Measurements from ENCODE around the gene TMIE.

Gene TMIE

DNA sequence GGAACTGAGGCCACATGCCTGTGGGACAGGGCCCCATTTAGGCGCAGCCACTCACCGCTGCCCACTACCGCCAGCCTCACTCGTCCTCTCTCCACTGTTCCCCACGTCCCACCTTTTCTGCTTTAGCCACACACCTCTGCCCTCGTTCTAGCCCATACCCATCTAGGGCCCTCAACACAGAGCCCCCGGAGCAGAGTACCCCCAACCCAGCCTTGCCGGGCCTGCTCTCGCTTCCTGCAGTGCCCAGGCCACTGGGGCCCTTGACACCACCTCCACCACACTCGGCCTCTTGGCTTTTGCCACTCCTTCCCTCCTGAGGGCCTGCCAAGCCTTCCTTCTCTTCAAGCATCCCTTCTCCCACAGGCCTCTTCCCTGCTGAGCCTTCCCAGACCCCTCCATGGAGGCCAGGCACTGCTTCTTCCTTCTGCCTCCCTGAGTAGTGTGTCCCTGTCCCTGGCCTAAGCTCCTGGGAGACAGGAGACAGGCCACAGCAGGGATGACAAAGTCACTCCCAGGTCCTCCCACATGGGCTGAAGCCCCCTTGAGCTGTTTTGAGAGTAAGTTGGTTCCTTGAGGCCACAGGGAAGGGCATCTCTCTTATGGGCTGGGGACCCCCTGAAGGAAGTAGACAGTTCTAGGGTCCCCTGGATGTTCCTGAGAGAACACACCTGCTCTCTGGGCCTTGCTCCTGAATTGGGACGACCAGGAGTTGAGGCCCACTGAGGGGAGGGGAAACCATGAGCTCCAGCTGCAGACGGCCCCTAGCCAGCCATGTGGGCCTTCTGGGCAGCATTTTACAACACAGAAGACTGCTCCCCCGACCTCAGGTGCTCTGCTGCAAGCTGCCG, 12.1 kb downstream of the TMIE start:
- TF ChIP-seq, protein P1, sequence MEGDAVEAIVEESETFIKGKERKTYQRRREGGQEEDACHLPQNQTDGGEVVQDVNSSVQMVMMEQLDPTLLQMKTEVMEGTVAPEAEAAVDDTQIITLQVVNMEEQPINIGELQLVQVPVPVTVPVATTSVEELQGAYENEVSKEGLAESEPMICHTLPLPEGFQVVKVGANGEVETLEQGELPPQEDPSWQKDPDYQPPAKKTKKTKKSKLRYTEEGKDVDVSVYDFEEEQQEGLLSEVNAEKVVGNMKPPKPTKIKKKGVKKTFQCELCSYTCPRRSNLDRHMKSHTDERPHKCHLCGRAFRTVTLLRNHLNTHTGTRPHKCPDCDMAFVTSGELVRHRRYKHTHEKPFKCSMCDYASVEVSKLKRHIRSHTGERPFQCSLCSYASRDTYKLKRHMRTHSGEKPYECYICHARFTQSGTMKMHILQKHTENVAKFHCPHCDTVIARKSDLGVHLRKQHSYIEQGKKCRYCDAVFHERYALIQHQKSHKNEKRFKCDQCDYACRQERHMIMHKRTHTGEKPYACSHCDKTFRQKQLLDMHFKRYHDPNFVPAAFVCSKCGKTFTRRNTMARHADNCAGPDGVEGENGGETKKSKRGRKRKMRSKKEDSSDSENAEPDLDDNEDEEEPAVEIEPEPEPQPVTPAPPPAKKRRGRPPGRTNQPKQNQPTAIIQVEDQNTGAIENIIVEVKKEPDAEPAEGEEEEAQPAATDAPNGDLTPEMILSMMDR (conservative IDR thresholded peaks at IDR 0.05; ENCODE audit: low read depth, low read length) = no peak
- DNase-seq (ENCODE audit: low read depth) = no peak
- no peak overlapping the region for H3K4me3 ChIP-seq (ENCODE audit: low read length)

DNA sequence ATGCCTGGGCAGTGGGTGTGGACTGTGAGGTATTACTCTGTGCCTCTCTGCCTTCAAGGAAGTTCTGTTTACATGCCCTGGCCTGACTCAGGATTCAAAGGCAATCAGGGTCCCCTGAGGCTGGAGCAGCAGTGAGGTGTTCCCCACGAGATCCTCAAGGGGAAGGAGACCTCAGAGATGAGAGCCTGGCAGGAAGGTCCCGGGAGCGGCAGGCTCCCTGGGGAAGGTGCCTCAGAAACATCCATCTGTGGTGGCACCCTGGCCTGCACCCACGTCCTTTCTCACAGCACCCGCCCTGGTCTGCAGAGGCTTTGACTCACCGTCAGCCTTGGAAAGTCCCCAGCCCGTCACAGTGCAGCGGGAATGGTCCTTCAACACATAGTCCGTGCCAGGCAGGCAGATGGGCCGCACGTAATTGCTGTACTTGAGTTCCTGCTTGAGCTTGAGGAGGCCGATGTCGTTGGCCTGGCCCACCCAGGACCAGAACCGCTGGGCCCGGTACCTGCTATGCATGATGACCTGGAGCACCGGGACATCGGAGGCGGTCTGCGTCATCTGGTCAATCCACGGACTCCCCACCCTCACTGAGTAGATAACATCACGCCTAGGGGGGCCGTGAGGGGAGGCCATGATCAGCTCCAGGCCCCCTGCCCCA, 12.8 kb downstream of the TMIE start:
- no peak overlapping the region for H3K4me3 ChIP-seq (ENCODE audit: low read length)
- no peak for DNase-seq (ENCODE audit: low read depth)
- TF ChIP-seq, protein P1 (conservative IDR thresholded peaks at IDR 0.05; ENCODE audit: low read depth, low read length) = no peak

DNA sequence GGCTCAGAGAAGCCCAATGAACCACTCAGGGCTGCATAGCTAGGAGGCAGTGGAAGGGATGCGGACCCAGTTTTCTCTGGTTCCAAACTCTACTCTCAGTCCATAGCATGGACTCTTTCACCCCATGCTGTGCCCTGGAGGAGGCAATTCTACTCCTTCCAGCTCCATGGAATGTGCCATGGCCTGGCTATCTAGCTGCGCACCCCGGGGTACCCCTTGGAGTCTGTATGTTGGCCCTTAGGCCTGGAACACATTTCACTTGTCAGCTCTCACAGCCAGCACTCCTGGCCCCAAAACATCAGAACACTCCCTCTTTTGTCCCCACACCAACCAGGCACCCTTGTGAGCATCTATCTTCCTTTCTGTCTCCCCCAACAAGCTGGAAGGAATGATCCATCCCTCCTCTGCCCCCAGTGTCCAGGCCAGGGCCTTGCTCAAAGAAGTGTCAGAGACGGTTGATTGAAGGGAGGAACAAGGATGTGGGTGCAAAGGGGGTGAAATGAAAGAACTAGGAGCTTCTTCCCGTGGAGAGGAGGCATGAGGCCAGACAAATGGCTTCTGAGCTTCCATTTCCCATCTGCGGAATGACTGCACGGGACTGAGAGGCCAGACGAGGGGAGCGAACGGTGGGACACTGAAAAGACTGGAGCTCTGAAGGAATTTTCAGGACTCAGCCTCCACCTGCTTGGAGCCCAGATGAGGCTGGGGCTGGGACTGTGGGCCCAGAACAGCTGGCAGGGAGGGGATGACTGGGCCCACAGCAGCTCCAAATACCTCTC, 13.7 kb downstream of the TMIE start:
- TF ChIP-seq, protein P1 (conservative IDR thresholded peaks at IDR 0.05; ENCODE audit: low read depth, low read length) = no peak
- no peak for DNase-seq (ENCODE audit: low read depth)
- H3K4me3 ChIP-seq (ENCODE audit: low read length) = no peak overlapping the region

DNA sequence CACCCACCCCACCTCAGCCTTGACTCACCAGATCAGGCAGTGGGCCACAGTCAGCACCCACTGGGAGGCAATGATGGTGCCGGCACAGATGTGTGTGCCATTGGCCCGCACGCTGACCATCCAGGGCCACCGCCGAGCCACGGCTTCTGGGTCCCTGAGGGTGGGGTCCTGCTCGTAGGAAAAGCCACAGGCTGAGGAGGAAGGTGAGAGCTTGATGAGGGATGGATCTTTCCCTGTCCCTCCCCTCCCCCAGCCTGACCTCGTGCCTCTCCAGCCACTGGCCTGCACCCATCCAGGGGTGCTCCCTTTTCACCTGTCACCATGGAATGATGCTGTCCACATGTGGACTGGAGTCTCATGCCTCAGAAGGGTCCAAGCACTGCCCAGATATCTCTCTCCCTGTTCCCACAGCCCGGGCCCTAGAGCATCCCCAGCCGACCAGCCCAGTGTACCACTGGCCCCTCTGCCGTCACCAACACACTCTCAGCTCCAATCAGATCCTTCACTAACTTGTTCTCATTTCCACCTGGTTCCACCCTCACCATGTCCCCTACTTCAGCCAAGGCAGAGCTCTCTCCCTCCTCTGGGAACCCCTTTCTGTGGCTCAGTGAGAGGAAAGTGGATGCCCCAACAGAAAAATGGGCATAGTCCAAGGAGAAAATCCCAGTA, 14.4 kb downstream of the TMIE start:
- H3K4me3 ChIP-seq (ENCODE audit: low read length) = no peak overlapping the region
- no peak for DNase-seq (ENCODE audit: low read depth)
- TF ChIP-seq, protein P1 (conservative IDR thresholded peaks at IDR 0.05; ENCODE audit: low read depth, low read length) = no peak

DNA sequence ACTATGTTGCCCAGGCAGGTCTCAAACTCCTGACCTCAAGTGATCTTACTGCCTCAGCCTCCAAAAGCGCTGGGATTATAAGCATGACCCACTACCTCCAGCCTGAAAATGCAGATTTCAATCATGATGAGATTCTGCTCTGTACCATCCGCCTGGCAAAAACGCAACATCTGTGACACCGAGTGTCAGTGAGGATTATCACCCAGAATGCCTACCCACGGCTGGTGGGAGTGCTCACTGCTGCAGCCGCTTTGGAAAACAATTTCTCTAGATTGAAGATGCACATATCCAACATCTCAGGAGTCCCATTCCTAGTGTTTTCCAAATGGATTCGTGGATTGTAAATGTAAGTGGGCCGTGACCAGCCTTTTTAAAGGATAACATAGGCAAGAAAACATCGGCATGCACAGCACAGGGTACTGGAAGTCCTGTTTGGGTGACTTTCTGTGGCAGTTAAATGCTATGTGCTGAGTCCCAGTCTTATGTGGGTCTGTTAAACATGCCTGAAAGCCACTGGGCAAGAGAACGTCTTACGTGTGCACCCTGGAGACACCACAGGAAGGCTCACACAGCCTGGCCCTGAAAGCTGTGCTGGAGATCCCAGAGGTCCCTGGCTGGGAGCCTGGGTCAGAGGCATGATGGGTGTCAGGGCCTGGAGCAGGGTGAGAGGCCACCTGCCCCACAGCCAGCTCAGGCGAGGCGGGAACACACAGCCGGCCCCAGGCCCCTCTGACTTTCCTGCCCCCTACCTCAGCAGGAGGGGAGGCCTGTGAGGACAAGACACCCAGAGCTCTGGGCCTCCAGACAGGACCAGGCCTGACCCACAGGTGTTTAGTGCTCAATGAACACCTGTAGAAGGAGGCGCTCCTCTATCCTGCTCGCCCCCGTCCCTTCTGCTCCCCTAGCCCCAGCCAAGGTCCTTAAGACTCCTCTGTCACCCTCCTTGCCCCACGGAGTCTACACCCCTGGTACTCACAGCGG, 15.6 kb downstream of the TMIE start:
- no peak for DNase-seq (ENCODE audit: low read depth)

More for the DNA sequence above, 15.6 kb downstream of the TMIE start:
- TF ChIP-seq, protein P1 (conservative IDR thresholded peaks at IDR 0.05; ENCODE audit: low read depth, low read length) = no peak
- no peak overlapping the region for H3K4me3 ChIP-seq (ENCODE audit: low read length)

Data from retinal pigment epithelial cell (primary cell).